GM19438 (cell line): Measurements from ENCODE around the gene BACH1.

Experiments
- ATAC-seq: cut with Tn5 transposase; IDR thresholded peaks from one replicate; pipeline ENCODE4 v1.9.1; 2021; ENCODE audit warnings: low read depth; ENCODE audit not compliant: unreplicated experiment

BACH1 gene

GRCh38 chr21:29289317-29289716, 9.4 kb upstream of the BACH1 start:
- no peak for ATAC-seq

DNA sequence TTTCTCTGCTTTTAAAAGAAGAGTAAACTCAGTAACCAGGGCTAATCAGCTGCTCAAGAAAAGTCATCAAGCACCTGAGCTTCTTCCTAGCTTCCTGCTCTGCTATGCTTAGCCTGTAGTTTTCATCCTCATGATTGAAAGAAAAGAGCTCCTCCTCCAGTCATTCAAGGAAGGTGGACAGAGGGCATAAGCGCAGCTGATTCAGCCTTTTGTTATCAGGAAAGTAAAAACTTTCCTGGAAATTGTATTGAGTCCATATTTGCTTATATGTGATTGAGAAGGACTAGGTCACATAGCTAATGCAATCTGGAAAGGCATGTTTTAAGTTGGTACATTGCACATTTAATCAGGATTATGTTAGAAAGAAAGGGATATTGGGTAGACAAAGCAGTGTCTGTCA, 8.5 kb upstream of the BACH1 start:
- no peak for ATAC-seq

- peak; percentile 80 for ATAC-seq
Measured at GRCh38 chr21:29293495-29293894, 5.2 kb upstream of the BACH1 start.

DNA sequence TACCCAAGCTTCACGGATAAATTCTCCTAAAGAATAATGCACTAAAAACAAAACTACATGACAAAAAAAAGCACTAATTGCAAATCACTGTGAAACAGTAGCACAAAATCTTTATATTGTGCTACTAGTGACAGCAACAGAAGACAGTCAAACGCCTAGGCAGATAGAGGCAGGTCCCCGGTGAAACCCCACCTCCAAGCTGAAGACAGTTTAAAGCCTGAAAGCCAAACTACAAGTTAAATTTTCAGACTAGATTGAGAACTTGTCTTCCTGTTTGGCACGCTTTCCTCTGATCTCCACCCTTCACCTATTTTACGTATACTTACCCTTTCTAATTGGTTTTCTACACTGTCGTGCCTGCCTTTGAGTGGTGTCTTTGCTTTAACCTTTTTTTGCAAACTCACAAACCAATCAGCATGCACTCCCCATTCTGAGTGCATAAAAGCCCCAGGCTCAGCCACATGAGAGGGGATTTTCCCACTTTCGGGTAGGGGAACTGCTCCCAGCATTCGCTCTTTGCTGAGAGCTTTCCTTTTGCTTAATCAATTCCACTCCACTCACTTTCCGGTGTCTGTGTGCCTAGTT, 3.6 kb upstream of the BACH1 start:
- ATAC-seq = no peak

DNA sequence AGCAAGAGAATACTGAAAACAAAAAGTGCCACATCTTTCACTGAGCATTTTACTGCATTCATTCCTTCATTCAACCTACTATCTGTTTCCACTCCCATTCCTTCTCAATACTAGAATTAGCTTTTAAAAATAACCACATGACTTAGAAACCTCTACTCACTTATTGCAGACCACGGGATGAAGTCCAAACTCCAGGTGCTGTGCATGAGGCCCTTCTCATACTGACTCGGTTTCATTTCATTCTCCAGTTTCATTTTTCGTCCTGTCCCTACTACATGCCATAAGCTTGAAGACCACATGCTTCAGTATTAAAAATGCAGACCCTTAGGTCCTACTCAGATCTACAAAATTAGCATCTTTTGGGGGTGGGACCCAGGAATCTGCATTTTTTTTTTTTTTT, 2.3 kb upstream of the BACH1 start:
- no peak for ATAC-seq

DNA sequence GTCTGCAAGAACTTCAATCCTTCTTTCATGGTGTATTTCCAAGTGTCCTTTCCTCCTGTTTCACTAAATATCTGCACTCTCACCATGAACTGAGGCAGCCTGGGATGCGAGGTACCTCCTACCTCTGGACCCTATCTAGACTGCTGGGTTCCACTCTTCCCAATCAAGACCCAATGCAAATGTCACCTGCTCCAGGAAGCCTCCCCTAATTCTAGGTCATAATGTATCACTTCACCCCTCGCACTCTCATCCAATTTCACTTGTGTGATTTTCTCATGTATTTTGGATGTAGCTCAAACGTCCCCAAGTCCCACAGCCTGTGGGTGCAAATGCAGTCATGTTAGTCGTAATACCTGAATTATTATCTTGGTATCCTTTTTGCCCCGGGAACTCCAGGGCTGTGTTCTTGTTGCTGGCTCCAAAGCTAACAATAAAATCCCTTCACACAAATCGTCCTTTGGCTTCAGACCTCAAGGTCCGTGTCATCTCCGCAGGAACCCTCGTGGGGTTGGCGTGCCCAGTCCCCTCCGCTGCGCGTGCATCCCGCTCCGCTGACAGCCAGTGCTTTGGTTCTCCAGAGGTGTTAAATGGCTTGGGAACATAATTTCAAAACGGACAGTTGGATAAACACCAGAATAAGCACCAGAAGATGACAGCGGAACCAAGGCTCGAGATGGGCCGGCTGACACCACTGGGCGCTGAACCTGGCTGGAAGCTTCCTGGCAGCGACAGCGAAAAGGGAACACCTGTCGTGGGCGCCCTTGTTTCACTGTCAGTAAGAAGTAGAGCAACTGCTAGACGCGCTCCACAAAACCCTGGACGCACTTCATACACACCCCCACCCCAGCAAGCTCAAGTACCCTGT, 1.0 kb upstream of the BACH1 start:
- ATAC-seq = no peak

DNA sequence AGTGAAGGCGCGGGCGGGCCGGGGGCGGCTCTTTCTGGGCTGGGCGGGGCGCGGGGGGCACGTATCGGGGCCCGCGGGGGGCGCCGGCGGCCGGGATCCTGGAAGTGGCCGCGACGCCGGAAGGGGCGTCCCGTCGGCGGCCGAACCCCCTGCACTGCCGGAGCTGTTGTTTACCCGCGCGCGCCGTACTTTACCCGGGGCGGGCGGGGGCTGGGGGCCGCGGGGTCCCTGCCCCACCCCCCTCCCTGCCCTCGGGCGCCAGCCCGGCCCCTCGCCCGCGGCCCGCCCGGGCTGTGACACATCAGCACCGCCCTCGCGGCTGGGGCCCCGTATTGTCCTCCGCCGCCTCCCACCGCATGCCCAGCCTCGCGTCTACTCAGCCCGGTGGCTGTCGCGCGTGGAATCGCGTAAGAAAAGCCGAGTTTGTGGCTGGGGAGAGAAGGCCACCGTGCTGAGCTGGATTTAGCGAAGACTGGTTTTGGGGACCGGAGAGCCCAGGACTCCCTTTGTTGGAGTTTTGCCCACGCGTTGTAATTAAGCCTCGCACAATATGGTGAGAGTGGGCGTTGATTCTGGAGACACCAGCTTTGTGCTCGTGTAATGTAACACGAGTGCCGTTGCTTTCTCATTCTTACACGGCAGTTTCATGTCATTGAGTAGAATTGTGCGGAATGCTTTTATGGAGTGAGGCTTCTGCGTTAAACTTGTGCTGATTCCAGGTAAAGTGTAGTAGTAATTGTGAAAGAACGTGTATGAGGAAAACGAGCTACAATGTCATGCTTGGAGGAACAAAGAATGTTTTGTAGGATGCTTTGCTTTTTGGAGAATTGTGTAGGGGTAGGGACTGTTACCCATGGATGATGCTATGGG, 559 bp downstream of the BACH1 start:
- peak; percentile 11 for ATAC-seq

DNA sequence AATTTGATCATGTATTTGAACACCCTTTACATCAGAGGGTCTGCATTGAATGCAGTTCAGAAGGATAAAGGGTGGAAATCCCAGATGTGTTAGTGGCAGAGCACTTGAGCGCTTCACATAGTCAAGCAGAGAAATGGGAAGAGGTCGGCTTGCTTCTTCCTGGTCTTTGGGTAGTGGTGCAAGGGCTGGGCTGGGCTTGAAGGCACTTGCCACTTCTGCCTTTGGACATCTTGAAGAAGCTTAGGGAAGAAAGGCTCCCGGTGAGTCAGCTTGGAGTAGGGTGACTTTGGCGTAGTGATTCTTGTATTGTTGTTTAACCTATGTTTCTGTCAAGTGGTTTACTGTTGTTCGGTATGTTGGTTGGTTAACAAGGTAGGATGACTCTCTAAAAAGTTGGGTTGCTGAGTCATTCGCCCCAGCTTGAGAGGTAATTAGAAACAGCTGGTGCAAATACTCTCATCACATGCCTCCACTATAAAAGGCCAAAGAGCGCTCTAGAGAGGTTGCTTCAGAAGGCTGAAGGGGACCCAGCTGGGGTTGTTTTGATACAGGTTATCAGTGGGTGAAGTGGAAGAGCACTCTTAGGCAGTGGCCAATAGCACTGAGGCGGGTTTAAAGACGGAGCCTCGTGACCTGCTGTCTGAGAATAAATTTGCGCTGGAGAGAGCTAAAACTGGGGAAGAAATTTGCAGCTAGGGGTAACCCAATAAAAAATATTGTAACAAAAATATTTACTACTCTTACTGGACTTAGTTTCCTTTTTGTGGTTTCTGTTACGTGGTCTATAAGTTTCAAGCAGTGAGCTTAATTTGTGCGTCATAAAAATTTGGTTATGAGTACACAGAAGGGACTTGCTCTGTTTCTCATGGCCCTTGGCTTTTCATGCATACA, 1.4 kb downstream of the BACH1 start:
- peak; percentile 69 for ATAC-seq

- ATAC-seq = no peak
Measured at GRCh38 chr21:29300807-29301138, 2.1 kb downstream of the BACH1 start.

GRCh38 chr21:29301691-29302090, 3.0 kb downstream of the BACH1 start:
- no peak for ATAC-seq

DNA sequence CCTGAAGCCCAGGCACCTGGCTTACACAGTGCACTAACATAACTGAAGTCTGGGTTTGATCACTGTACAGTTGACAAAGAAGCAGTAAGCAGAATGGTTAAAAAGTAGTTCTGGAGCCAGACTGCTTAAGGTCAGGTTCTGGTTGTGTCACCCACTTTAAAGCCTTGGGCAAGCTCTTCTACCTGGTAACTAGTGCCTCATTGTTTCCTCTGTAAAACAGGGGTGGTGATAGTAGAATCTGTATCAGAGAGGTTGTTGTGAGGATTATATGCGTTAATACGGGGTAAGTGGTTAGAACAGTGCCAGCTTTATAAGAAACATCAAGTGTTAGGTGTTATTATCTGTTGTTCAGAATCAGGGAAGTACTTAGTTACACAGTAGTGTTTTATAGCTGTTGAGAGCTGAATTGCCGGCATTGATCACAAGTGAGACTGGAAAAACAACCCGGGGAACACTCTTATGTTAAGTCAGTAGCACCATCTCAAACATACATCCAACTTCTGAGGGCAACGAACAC, 3.7 kb downstream of the BACH1 start:
- no peak for ATAC-seq

DNA sequence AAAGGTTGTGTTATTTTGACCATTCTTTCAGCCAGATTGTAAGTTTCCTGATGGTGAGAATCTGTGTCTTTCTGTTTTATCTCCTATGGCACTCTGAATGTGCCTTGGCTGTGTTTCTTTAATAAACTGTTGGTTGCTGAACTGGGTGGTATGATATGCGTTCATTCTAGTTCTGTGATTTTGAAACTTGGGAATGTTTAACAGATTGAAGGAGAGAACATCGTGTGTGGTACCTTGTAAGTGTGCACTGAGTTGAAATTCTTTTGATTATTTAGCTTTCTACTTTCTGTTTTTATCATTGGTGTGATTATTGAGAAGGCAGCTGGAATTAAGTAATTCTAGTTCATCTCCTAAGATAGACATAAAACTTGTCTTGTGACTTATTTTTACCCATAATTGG, 4.6 kb downstream of the BACH1 start:
- no peak for ATAC-seq

GRCh38 chr21:29304597-29304996, 5.9 kb downstream of the BACH1 start:
- ATAC-seq = no peak

GRCh38 chr21:29305068-29305467, 6.3 kb downstream of the BACH1 start:
- ATAC-seq = no peak

- no peak for ATAC-seq
Measured at GRCh38 chr21:29305561-29305960, 6.8 kb downstream of the BACH1 start.

- no peak for ATAC-seq
Measured at GRCh38 chr21:29306920-29307319, 8.2 kb downstream of the BACH1 start.

DNA sequence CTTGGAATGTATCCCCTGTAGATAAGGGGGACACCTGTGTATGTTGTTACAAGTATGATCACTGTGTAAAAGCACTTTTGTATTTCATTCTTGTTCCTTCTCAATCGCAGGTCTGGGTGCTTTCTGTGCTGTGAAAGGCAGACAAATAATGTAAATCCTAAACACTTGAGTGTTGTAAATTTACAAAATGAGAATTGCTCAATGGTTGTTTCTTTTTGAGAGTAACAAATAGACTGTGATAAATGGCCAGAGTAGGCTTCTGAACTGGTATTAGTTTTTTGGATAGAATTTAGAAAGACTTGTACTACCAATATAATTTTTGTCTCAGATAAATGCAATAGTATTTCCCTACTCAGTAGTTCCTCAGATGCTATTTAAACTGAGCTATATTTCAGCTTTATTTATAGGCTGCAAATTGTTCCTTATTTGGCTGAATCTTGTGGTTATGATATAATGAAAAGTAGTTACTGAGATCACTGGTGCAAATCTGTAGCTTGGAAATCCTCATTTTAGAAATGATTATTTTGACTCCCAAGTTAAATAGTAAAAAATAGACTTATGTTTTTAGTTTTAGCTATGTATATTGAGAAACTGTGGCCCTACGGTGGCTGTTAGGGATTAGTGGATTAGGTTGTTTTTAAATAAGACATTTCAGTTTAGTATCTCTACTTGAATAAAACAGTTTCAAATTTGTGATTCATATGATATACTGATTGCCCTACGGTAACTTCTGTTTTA, 9.2 kb downstream of the BACH1 start:
- ATAC-seq = no peak

DNA sequence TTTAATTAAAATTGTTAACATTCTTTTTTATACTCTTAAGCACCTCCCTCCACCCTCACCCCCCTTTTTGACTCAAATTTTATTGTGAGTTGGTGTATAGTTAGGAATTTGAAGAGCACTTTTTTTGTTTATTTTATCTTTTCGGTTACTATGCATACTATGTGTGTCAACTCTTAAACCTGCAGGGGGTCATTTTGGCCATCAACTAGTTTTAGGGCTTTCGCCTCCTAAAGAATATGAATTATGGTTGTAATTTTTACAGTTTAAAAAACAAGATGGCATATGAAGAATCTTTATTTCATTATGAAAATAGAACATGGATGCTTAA, 9.7 kb downstream of the BACH1 start:
- no peak for ATAC-seq

GRCh38 chr21:29309703-29310102, 11.0 kb downstream of the BACH1 start:
- no peak for ATAC-seq

- no peak for ATAC-seq
Measured at GRCh38 chr21:29311802-29312201, 13.1 kb downstream of the BACH1 start.
